HEK293 (cell line): Measurements from ENCODE around the gene NRP1.

Source experiments
- CTCF ChIA-PET: fragments of 350-600 bp; formaldehyde crosslinking; extraction: SDS; loops from one replicate; lab custom pipeline; 2021; ENCODE audit warnings: antibody characterized with exemption; lab: Yijun Ruan, JAX
- POLR2A ChIA-PET: fragments of 300-600 bp; formaldehyde crosslinking; extraction: SDS; loops from one replicate; lab custom pipeline; 2020; ENCODE audit warnings: antibody characterized with exemption, inconsistent platforms; lab: Yijun Ruan, JAX
- H3K27ac ChIP-seq: fragments of 200-500 bp; sonication (Bioruptor generic); 2 replicates; pipeline ENCODE4 v1.5.1; 2014; ENCODE audit warnings: low read depth, low read length, control low read depth, inconsistent platforms; ENCODE audit errors: extremely low read depth
- H3K36me3 ChIP-seq, 2 experiments: fragments of 200-500 bp in 1 of 2; sonication (Bioruptor generic) in 1 of 2; 1 replicate in 1 of 2; 2 replicates in 1 of 2; pipeline ENCODE4 v1.5.1; 2014 to 2017; ENCODE audit warnings: inconsistent platforms in 2 of 2, low read length in 2 of 2; ENCODE audit not compliant: control insufficient read depth in 2 of 2, insufficient read depth in 1 of 2
- H3K4me1 ChIP-seq: fragments of 200-500 bp; sonication (Bioruptor generic); 2 replicates; pipeline ENCODE4 v1.5.1; 2014; ENCODE audit warnings: mild to moderate bottlenecking, low read length, inconsistent platforms; ENCODE audit not compliant: control insufficient read depth, insufficient read depth
- H3K4me3 ChIP-seq: 2 replicates; pipeline ENCODE4 v1.5.1; 2011; ENCODE audit warnings: low read depth, mild to moderate bottlenecking, control low read depth, low read length, moderate library complexity
- H3K9me3 ChIP-seq: fragments of 200-500 bp; sonication (Bioruptor generic); 2 replicates; pipeline ENCODE4 v1.5.1; 2014; ENCODE audit warnings: low read depth, low read length, inconsistent platforms; ENCODE audit not compliant: control insufficient read depth, insufficient read depth
- BCL11B ChIP-seq: fragments of 450-650 bp; formaldehyde crosslinking; IDR thresholded peaks from 2 replicates; pipeline ENCODE4 v1.5.1; 2016; ENCODE audit warnings: low read depth, missing biosample characterization, missing genetic modification characterization
- HIC1 ChIP-seq: fragments of 450-650 bp; formaldehyde crosslinking; IDR thresholded peaks from 2 replicates; pipeline ENCODE4 v1.5.1; 2016; ENCODE audit warnings: missing biosample characterization, missing genetic modification characterization
- MYNN ChIP-seq: fragments of 450-650 bp; formaldehyde crosslinking; IDR thresholded peaks from 2 replicates; pipeline ENCODE4 v1.5.1; 2016; ENCODE audit warnings: missing biosample characterization, missing genetic modification characterization, borderline replicate concordance
- PATZ1 ChIP-seq: fragments of 450-650 bp; formaldehyde crosslinking; IDR thresholded peaks from 2 replicates; pipeline ENCODE4 v1.5.1; 2016; ENCODE audit warnings: missing biosample characterization, missing genetic modification characterization
- REPIN1 ChIP-seq: fragments of 450-650 bp; formaldehyde crosslinking; IDR thresholded peaks from 2 replicates; pipeline ENCODE4 v1.5.1; 2017; ENCODE audit warnings: missing biosample characterization, missing genetic modification characterization, low read depth
- ZNF138 ChIP-seq: fragments of 450-650 bp; formaldehyde crosslinking; IDR thresholded peaks from 2 replicates; pipeline ENCODE4 v1.5.1; 2016; ENCODE audit warnings: missing biosample characterization, missing genetic modification characterization, borderline replicate concordance
- ZNF324 ChIP-seq: fragments of 450-650 bp; formaldehyde crosslinking; IDR thresholded peaks from 2 replicates; pipeline ENCODE4 v1.5.1; 2016; ENCODE audit warnings: missing biosample characterization, missing genetic modification characterization
- ZNF37A ChIP-seq: fragments of 450-650 bp; IDR thresholded peaks from 2 replicates; pipeline ENCODE4 v1.5.1; 2018; ENCODE audit warnings: missing biosample characterization, missing genetic modification characterization
- ZNF404 ChIP-seq: fragments of 450-650 bp; formaldehyde crosslinking; IDR thresholded peaks from 2 replicates; pipeline ENCODE4 v1.5.1; 2017; ENCODE audit warnings: missing biosample characterization, missing genetic modification characterization
- ZNF48 ChIP-seq: fragments of 450-650 bp; formaldehyde crosslinking; IDR thresholded peaks from 2 replicates; pipeline ENCODE4 v1.5.1; 2016; ENCODE audit warnings: missing biosample characterization, missing genetic modification characterization
- ZNF560 ChIP-seq: fragments of 450-650 bp; formaldehyde crosslinking; IDR thresholded peaks from 2 replicates; pipeline ENCODE4 v1.5.1; 2017; ENCODE audit warnings: missing biosample characterization, missing genetic modification characterization, borderline replicate concordance
- ZNF677 ChIP-seq: fragments of 450-650 bp; IDR thresholded peaks from 2 replicates; pipeline ENCODE4 v1.5.0; 2018; ENCODE audit warnings: missing biosample characterization, mild to moderate bottlenecking, missing genetic modification characterization, moderate library complexity
- ZNF830 ChIP-seq: fragments of 450-650 bp; IDR thresholded peaks from 2 replicates; pipeline ENCODE4 v1.5.0; 2018; ENCODE audit warnings: missing biosample characterization, missing genetic modification characterization, low read depth, mild to moderate bottlenecking, moderate library complexity
- TF ChIP-seq, protein P1 (sequence below): fragments of 450-650 bp; formaldehyde crosslinking; IDR thresholded peaks from 2 replicates; pipeline ENCODE4 v1.5.1; 2016; ENCODE audit warnings: missing biosample characterization, missing genetic modification characterization
- TF ChIP-seq, protein P2 (sequence below): fragments of 450-650 bp; formaldehyde crosslinking; IDR thresholded peaks from 2 replicates; pipeline ENCODE4 v1.5.1; 2017; ENCODE audit warnings: missing biosample characterization, mild to moderate bottlenecking, missing genetic modification characterization, moderate library complexity
- TF ChIP-seq, protein P3 (sequence below): fragments of 450-650 bp; formaldehyde crosslinking; IDR thresholded peaks from 2 replicates; pipeline ENCODE4 v1.5.1; 2016; ENCODE audit warnings: missing biosample characterization, missing genetic modification characterization, low read depth
- TF ChIP-seq, protein P4 (sequence below): fragments of 450-650 bp; formaldehyde crosslinking; IDR thresholded peaks from 2 replicates; pipeline ENCODE4 v1.5.1; 2016; ENCODE audit warnings: missing biosample characterization, missing genetic modification characterization
- TF ChIP-seq, protein P5 (sequence below): fragments of 450-650 bp; formaldehyde crosslinking; IDR thresholded peaks from 2 replicates; pipeline ENCODE4 v1.5.1; 2016; ENCODE audit warnings: missing biosample characterization, missing genetic modification characterization
- TF ChIP-seq, protein P6 (sequence below): fragments of 450-650 bp; formaldehyde crosslinking; IDR thresholded peaks from 2 replicates; pipeline ENCODE4 v1.5.1; 2016; ENCODE audit warnings: missing biosample characterization, missing genetic modification characterization

Gene NRP1

DNA sequence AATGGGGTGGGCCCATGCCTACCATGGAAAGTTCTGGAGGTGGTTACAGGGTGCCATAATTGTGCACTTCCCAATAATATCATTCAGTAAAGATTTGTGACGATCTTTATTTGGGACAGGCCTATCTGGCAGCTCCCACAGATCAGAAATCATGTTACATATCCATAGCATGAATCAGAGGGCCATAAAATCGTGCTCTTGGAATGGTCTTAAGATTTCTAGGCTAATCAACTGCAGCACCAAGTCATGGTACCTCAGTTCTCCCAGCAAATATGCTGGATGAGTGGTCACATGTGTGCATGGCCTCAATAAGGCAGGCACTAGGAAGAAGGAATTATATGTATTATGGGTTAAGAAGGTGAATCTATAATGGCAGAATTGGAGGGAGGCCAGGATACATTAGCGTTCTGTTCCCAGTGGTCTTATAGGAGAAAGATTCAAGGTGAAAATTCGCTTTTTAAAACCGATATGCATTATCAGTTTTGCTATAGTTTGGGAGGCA is 134.7 kb downstream of the NRP1 start (continued):
- no peak for TF ChIP-seq ZNF830 (tag by site-specific recombination)
- TF ChIP-seq ZNF48: no peak
- no peak for TF ChIP-seq ZNF138
- TF ChIP-seq, protein P1, sequence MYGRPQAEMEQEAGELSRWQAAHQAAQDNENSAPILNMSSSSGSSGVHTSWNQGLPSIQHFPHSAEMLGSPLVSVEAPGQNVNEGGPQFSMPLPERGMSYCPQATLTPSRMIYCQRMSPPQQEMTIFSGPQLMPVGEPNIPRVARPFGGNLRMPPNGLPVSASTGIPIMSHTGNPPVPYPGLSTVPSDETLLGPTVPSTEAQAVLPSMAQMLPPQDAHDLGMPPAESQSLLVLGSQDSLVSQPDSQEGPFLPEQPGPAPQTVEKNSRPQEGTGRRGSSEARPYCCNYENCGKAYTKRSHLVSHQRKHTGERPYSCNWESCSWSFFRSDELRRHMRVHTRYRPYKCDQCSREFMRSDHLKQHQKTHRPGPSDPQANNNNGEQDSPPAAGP (tag by site-specific recombination): no peak
- TF ChIP-seq PATZ1 (tag by site-specific recombination): no peak
- TF ChIP-seq HIC1 (tag by site-specific recombination): no peak
- TF ChIP-seq, all 188 proteins: peak for 0

- Histone ChIP-seq H3K4me3 (no peak overlapping the region), H3K9me3 (no peaks in the 10 kb centered on the region), H3K36me3 (peaks cover 0 to 55% of the 10 kb centered on the region in 2 experiments; a peak in 2 of 3 replicates), H3K4me1 (peaks cover 8% of the 10 kb centered on the region), H3K27ac (no peak overlapping the region)
- ChIA-PET CTCF (interaction anchor here (0.6 kb wide), 2 partner anchors 34 to 48 kb away, joined by 3 read pairs; no protein-coding TSS in a partner anchor), POLR2A (no interaction called here)
- TF ChIP-seq ZNF560 (tag by site-specific recombination) (no peak), ZNF324 (tag by site-specific recombination) (no peak), REPIN1 (no peak), MYNN (tag by site-specific recombination) (no peak), ZNF37A (tag by site-specific recombination) (no peak), ZNF677 (no peak), BCL11B (tag by site-specific recombination) (no peak), ZNF404 (tag by site-specific recombination) (no peak)
- TF ChIP-seq, protein P1 (tag by site-specific recombination): no peak
- TF ChIP-seq, protein P2, sequence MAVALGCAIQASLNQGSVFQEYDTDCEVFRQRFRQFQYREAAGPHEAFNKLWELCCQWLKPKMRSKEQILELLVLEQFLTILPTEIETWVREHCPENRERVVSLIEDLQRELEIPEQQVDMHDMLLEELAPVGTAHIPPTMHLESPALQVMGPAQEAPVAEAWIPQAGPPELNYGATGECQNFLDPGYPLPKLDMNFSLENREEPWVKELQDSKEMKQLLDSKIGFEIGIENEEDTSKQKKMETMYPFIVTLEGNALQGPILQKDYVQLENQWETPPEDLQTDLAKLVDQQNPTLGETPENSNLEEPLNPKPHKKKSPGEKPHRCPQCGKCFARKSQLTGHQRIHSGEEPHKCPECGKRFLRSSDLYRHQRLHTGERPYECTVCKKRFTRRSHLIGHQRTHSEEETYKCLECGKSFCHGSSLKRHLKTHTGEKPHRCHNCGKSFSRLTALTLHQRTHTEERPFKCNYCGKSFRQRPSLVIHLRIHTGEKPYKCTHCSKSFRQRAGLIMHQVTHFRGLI: no peak
- TF ChIP-seq, protein P3, sequence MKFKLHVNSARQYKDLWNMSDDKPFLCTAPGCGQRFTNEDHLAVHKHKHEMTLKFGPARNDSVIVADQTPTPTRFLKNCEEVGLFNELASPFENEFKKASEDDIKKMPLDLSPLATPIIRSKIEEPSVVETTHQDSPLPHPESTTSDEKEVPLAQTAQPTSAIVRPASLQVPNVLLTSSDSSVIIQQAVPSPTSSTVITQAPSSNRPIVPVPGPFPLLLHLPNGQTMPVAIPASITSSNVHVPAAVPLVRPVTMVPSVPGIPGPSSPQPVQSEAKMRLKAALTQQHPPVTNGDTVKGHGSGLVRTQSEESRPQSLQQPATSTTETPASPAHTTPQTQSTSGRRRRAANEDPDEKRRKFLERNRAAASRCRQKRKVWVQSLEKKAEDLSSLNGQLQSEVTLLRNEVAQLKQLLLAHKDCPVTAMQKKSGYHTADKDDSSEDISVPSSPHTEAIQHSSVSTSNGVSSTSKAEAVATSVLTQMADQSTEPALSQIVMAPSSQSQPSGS: no peak
- TF ChIP-seq, protein P4, sequence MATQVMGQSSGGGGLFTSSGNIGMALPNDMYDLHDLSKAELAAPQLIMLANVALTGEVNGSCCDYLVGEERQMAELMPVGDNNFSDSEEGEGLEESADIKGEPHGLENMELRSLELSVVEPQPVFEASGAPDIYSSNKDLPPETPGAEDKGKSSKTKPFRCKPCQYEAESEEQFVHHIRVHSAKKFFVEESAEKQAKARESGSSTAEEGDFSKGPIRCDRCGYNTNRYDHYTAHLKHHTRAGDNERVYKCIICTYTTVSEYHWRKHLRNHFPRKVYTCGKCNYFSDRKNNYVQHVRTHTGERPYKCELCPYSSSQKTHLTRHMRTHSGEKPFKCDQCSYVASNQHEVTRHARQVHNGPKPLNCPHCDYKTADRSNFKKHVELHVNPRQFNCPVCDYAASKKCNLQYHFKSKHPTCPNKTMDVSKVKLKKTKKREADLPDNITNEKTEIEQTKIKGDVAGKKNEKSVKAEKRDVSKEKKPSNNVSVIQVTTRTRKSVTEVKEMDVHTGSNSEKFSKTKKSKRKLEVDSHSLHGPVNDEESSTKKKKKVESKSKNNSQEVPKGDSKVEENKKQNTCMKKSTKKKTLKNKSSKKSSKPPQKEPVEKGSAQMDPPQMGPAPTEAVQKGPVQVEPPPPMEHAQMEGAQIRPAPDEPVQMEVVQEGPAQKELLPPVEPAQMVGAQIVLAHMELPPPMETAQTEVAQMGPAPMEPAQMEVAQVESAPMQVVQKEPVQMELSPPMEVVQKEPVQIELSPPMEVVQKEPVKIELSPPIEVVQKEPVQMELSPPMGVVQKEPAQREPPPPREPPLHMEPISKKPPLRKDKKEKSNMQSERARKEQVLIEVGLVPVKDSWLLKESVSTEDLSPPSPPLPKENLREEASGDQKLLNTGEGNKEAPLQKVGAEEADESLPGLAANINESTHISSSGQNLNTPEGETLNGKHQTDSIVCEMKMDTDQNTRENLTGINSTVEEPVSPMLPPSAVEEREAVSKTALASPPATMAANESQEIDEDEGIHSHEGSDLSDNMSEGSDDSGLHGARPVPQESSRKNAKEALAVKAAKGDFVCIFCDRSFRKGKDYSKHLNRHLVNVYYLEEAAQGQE (tag by site-specific recombination): no peak
- TF ChIP-seq, protein P5, sequence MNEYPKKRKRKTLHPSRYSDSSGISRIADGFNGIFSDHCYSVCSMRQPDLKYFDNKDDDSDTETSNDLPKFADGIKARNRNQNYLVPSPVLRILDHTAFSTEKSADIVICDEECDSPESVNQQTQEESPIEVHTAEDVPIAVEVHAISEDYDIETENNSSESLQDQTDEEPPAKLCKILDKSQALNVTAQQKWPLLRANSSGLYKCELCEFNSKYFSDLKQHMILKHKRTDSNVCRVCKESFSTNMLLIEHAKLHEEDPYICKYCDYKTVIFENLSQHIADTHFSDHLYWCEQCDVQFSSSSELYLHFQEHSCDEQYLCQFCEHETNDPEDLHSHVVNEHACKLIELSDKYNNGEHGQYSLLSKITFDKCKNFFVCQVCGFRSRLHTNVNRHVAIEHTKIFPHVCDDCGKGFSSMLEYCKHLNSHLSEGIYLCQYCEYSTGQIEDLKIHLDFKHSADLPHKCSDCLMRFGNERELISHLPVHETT: no peak
- TF ChIP-seq, protein P6, sequence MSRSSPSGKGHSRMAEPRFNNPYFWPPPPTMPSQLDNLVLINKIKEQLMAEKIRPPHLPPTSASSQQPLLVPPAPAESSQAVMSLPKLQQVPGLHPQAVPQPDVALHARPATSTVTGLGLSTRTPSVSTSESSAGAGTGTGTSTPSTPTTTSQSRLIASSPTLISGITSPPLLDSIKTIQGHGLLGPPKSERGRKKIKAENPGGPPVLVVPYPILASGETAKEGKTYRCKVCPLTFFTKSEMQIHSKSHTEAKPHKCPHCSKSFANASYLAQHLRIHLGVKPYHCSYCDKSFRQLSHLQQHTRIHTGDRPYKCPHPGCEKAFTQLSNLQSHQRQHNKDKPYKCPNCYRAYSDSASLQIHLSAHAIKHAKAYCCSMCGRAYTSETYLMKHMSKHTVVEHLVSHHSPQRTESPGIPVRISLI (tag by site-specific recombination): no peak
Observed at GRCh38 chr10:33198610-33199009, 135.9 kb downstream of the NRP1 start.
